ENCODE results near the gene DNAJC12. TPM values are rescaled to one million over a fixed set of nuclear protein-coding genes. Genes with fewer than 3 reads are reported as not detected.
"Not testable (repeated sequence)": the region's sequence is repeated elsewhere in the genome, so short reads cannot be mapped to it uniquely, and the experiment has no call there.

DNAJC12 gene
- total and polyA plus RNA-seq, 7 donors = 2.1 to 20.4 (median 7.8) TPM

GRCh38 chr10:67843284-67843683 is 5.3 kb upstream of the DNAJC12 start:
- no peak for DNase-seq
- intact Hi-C loops (cut with DNase I) = no loop called here
- Histone ChIP-seq H3K36me3 (ENCODE audit: insufficient read depth in 1 of 2, low read depth in 1 of 2) (no peaks in the 10 kb centered on the region), H3K27ac (no peak overlapping the region), H3K4me1 (no peaks in the 10 kb centered on the region), H3K4me3 (no peak overlapping the region), H3K27me3 (ENCODE audit: insufficient read depth in 3 of 3, low read length in 2 of 3) (no peaks in the 10 kb centered on the region), H3K9me3 (no peaks in the 10 kb centered on the region)
- WGBS, 3 donors = 82 to 92% (median 83%) methylated on average over 2 of the region's 2 CpGs
- TF ChIP-seq CTCF (IDR thresholded peaks at IDR 0.05) = no peak
- ATAC-seq = no peak

- no peaks in the 10 kb centered on the region for H3K36me3 ChIP-seq (ENCODE audit: insufficient read depth in 1 of 2, low read depth in 1 of 2)
- TF ChIP-seq CTCF (IDR thresholded peaks at IDR 0.05) = no peak
- no peaks in the 10 kb centered on the region for H3K9me3 ChIP-seq
- no peak for ATAC-seq
- no peaks in the 10 kb centered on the region for H3K27me3 ChIP-seq (ENCODE audit: insufficient read depth in 3 of 3, low read length in 2 of 3)
- no peak overlapping the region for H3K4me3 ChIP-seq
- no peaks in the 10 kb centered on the region for H3K4me1 ChIP-seq
- DNase-seq = no peak
- H3K27ac ChIP-seq = no peak overlapping the region
- intact Hi-C loops (cut with DNase I) = no loop called here
Measured at GRCh38 chr10:67841737-67842136, 3.7 kb upstream of the DNAJC12 start.

- no peak for ATAC-seq
- no peak overlapping the region for H3K27ac ChIP-seq
- H3K9me3 ChIP-seq = no peaks in the 10 kb centered on the region
- DNase-seq = no peak
- no peak overlapping the region for H3K4me3 ChIP-seq
- no peaks in the 10 kb centered on the region for H3K27me3 ChIP-seq (ENCODE audit: insufficient read depth in 3 of 3, low read length in 2 of 3)
- H3K36me3 ChIP-seq (ENCODE audit: insufficient read depth in 1 of 2, low read depth in 1 of 2) = no peaks in the 10 kb centered on the region
- intact Hi-C loops (cut with DNase I) = no loop called here
- WGBS, 3 donors = 91 to 100% (median 96%) methylated on average over 3 of the region's 3 CpGs
- no peak for TF ChIP-seq CTCF (IDR thresholded peaks at IDR 0.05)
- H3K4me1 ChIP-seq = peaks cover 4% of the 10 kb centered on the region
Measured at GRCh38 chr10:67839951-67840350, 2.0 kb upstream of the DNAJC12 start.

GRCh38 chr10:67839511-67839910 is 1.5 kb upstream of the DNAJC12 start:
- H3K4me3 ChIP-seq; intact Hi-C loops (cut with DNase I); H3K27ac ChIP-seq; H3K9me3 ChIP-seq; ATAC-seq; DNase-seq; H3K27me3 ChIP-seq (ENCODE audit: insufficient read depth in 3 of 3, low read length in 2 of 3); H3K4me1 ChIP-seq; H3K36me3 ChIP-seq (ENCODE audit: insufficient read depth in 1 of 2, low read depth in 1 of 2): not testable (repeated sequence)
- 96 to 99% (median 97%) methylated on average over 12 of the region's 12 CpGs for WGBS, 3 donors

GRCh38 chr10:67836972-67837371 is 1.0 kb downstream of the DNAJC12 start:
- ATAC-seq (no peak), DNase-seq (no peak)
- H3K4me1 ChIP-seq = peaks cover 4% of the 10 kb centered on the region
- no peak for TF ChIP-seq CTCF (IDR thresholded peaks at IDR 0.05)
- intact Hi-C loops (cut with DNase I) = no loop called here
- H3K27ac ChIP-seq = no peak overlapping the region
- H3K9me3 ChIP-seq = no peaks in the 10 kb centered on the region
- WGBS, 3 donors = 57 to 83% (median 59%) methylated on average over 1 of the region's 1 CpG
- H3K36me3 ChIP-seq (ENCODE audit: insufficient read depth in 1 of 2, low read depth in 1 of 2) = no peaks in the 10 kb centered on the region
- no peaks in the 10 kb centered on the region for H3K27me3 ChIP-seq (ENCODE audit: insufficient read depth in 3 of 3, low read length in 2 of 3)
- peak overlapping the region; percentile 65 for H3K4me3 ChIP-seq
